Esophagus (tissue), 2 donors: ENCODE results near the gene SMIM11. TPM values are rescaled to one million over a fixed set of nuclear protein-coding genes. Genes with fewer than 3 reads are reported as not detected.
"Not testable (repeated sequence)": the region's sequence is repeated elsewhere in the genome, so short reads cannot be mapped to it uniquely, and the experiment has no call there.

Experiments
- H3K27ac ChIP-seq, 2 donors: one replicate each; pipeline ENCODE4 v1.5.1; 2013; ENCODE audit warnings: low read depth in 2 of 2, mild to moderate bottlenecking in 2 of 2, inconsistent platforms in 1 of 2, low read length in 1 of 2, moderate library complexity in 1 of 2
- H3K27me3 ChIP-seq, 2 donors: one replicate each; pipeline ENCODE4 v1.6.1; 2013; ENCODE audit warnings: low read length in 2 of 2, control low read depth in 1 of 2, mild to moderate bottlenecking in 1 of 2; ENCODE audit not compliant: insufficient read depth in 2 of 2, control insufficient read depth in 1 of 2
- H3K36me3 ChIP-seq, 2 donors: one replicate each; pipeline ENCODE4 v1.6.1; 2013; ENCODE audit warnings: low read length in 1 of 2; ENCODE audit not compliant: control insufficient read depth in 2 of 2, insufficient read depth in 2 of 2
- H3K4me1 ChIP-seq, 2 donors: one replicate each; pipeline ENCODE4 v1.6.1; 2013; ENCODE audit warnings: low read length in 1 of 2; ENCODE audit not compliant: control insufficient read depth in 2 of 2, insufficient read depth in 2 of 2
- H3K4me3 ChIP-seq, 2 donors: one replicate each; pipeline ENCODE4 v1.5.1; 2013; ENCODE audit warnings: low read length in 2 of 2, mild to moderate bottlenecking in 2 of 2, low read depth in 1 of 2, moderate library complexity in 1 of 2
- H3K9me3 ChIP-seq, 2 donors: one replicate each; pipeline ENCODE4 v1.6.1; 2013; ENCODE audit warnings: mild to moderate bottlenecking in 2 of 2, low read depth in 1 of 2, low read length in 1 of 2, moderate library complexity in 1 of 2; ENCODE audit not compliant: control insufficient read depth in 2 of 2, insufficient read depth in 1 of 2
- WGBS, 2 donors: extraction: QIAGEN DNeasy Blood & Tissue Kit; methylation state at CpG; one replicate each; pipeline ENCODE4 v1.1.7; 2013; 5-methylcytosine and 5-hydroxymethylcytosine counted together
- polyA plus RNA-seq, 2 donors: library from polyadenylated mRNA; stranded (reverse); fragments of 200-250 nt; gene quantifications; one replicate each; pipeline ENCODE4 v1.2.3, GENCODE V29; 2013
- donor health status: healthy with polysubstance abuse.
- donor health status: Bipolar disorder and iron deficiency.

Gene SMIM11
- polyA plus RNA-seq, 2 donors, result 1.2 to 2.6 TPM

DNA sequence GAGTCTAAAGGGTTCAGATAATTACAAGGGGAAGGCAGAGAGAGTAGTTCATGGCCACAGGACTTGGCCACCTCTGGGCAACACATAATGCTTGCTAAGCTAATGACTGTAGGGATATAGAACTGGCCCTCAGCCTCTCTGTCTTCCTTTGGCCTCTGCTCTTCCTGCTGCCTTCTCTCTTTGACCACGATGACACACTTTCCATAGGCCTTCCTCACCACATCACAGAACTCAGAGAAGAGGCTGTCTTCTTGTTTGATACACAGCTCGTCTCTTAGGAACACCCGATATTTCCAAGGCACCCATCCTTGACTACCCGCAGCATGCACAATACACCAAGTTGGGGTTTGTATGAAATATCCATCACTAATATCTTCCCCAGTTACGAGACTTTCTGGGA lies 25.2 kb downstream of the SMIM11 start:
- H3K9me3 ChIP-seq, H3K36me3 ChIP-seq, H3K27me3 ChIP-seq, H3K27ac ChIP-seq, H3K4me3 ChIP-seq, H3K4me1 ChIP-seq: not testable (repeated sequence)
- no CpG with 5 or more reads among the region's 5 CpGs for WGBS, 2 donors

DNA sequence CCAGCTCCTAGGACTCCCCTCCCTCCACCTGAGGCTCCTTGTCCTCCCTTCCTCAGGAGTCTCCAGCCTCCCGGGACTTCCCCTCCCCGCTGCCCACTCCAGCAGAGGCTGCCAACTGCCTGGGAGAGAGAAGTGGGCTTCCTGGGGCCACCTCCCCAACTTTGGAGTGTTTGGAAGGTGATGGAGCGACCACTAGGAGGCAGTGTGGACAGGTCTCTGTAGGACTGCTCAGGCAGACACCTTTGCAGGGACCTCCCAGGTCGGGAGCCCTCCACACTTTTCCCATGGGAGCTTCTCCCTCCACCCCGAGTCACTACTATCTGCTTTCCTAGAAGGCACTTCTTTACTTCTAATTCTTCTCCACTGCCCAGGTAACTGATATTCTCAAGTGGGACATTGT lies 29.4 kb downstream of the SMIM11 start:
- H3K36me3 ChIP-seq, H3K4me1 ChIP-seq, H3K27ac ChIP-seq, H3K9me3 ChIP-seq, H3K4me3 ChIP-seq, H3K27me3 ChIP-seq: not testable (repeated sequence)
- WGBS, 2 donors, result no CpG with 5 or more reads among the region's 5 CpGs

- H3K4me1 ChIP-seq, H3K27ac ChIP-seq, H3K27me3 ChIP-seq, H3K9me3 ChIP-seq, H3K36me3 ChIP-seq, H3K4me3 ChIP-seq: not testable (repeated sequence)
- whole genome bisulfite sequencing, 2 donors, result no CpG with 5 or more reads among the region's 2 CpGs
Measured at GRCh38 chr21:34405686-34406085, 30.4 kb downstream of the SMIM11 start.

DNA sequence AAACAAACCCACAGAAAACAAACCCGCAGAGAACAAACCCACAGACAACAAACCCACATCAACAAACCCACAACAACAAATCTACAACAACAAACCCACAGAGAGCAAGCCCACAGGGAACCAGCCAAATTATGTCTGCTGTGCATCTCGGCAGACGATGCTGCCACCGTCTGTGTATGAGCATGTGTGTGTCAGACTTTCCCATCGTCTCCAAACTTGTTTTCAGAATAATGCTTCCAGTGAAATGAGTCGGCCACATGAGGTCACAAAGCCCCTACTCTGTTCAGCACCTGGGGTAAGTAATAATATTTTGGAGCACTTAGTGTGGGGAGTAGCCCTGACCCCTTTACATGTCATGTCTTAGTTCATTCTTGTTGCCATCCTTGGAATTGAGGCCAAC lies 30.8 kb downstream of the SMIM11 start:
- H3K27me3 ChIP-seq, H3K27ac ChIP-seq, H3K9me3 ChIP-seq, H3K4me3 ChIP-seq, H3K4me1 ChIP-seq, H3K36me3 ChIP-seq: not testable (repeated sequence)
- no CpG with 5 or more reads among the region's 6 CpGs for WGBS, 2 donors

DNA sequence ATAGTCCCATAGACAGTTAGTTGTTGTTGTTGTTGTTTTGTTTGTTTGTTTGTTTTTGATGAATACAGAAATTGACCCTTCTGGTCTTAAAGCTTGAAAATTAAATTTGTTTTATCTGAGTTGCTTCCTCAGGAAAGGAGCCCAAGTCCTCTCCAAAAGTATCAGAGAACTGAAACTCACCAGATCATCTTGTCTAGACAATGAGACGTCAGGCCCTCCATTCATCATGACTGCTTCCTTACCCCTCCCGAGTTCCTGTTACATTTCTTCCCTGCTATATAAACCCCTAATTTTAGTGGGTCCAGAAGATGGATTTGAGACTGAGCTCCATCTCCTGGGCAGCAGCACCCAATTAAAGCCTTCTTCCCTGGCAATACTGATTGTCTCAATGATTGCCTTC lies 31.4 kb downstream of the SMIM11 start:
- not testable (repeated sequence) for H3K4me1 ChIP-seq, H3K36me3 ChIP-seq, H3K9me3 ChIP-seq, H3K27me3 ChIP-seq, H3K27ac ChIP-seq, H3K4me3 ChIP-seq
- WGBS, 2 donors, result no CpG with 5 or more reads among the region's 2 CpGs

GRCh38 chr21:34407294-34407693 lies 32.0 kb downstream of the SMIM11 start:
- WGBS, 2 donors, result no CpG with 5 or more reads among the region's 9 CpGs
- not testable (repeated sequence) for H3K4me1 ChIP-seq, H3K9me3 ChIP-seq, H3K27me3 ChIP-seq, H3K4me3 ChIP-seq, H3K36me3 ChIP-seq, H3K27ac ChIP-seq

DNA sequence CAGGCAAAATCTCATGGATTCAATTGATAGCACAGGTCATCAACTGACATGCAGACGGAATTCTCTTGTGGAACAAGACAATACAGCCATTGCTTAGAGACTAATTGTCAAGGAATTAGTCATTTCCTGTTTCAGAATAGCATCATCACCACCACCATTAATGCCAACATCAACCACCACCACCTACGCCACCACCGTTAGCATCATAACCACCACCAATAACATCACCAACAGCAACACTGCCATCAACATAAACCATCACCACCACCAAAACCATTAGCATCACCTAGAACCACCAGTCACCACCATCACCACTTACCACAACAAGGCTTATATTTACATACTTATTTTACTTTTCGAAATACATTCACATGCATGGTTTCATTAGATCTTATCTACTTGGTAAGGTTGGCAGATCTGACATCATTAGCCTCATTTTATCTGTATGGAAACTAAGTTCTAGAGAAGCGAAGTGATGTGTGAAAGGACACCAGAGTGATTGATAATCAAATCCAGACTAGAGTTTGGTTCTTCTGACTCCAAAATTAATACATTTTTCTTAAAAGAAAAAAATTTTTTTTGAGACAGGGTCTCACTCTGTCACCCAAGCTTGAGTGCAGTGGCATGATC lies 42.3 kb downstream of the SMIM11 start:
- not testable (repeated sequence) for H3K27me3 ChIP-seq, H3K9me3 ChIP-seq, H3K4me3 ChIP-seq, H3K36me3 ChIP-seq, H3K4me1 ChIP-seq, H3K27ac ChIP-seq
- no CpG with 5 or more reads among the region's 5 CpGs for WGBS, 2 donors

GRCh38 chr21:34423805-34424204 lies 48.5 kb downstream of the SMIM11 start, which contains the start of gene SMIM34:
Gene SMIM34, minus strand, starts transcription at chr21:34423951. Its CDS starts 112 bp downstream, at chr21:34423839.
- not testable (repeated sequence) for H3K27me3 ChIP-seq, H3K4me3 ChIP-seq, H3K36me3 ChIP-seq, H3K27ac ChIP-seq, H3K4me1 ChIP-seq, H3K9me3 ChIP-seq
- WGBS, 2 donors, result no CpG with 5 or more reads among the region's 4 CpGs

DNA sequence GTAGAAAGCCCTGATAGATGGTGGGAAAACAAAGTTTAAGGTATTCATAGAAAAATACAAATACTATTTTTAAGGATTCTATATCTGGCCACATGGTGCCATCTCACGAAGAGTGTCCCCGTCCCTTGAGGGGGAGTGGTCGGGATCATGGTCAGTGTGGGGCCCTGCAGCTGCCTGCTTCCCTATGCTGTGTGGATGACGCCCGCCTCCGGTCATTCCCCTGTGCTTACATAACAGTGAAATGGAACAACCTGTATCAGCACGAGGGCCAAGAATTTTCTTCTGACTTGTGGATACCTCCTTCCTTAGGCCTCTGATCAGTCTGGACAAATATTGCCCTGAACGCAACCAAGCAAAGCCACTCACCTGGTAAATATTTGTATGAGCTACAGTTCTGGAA lies 52.0 kb downstream of the SMIM11 start:
- WGBS, 2 donors, result no CpG with 5 or more reads among the region's 8 CpGs
- not testable (repeated sequence) for H3K4me3 ChIP-seq

DNA sequence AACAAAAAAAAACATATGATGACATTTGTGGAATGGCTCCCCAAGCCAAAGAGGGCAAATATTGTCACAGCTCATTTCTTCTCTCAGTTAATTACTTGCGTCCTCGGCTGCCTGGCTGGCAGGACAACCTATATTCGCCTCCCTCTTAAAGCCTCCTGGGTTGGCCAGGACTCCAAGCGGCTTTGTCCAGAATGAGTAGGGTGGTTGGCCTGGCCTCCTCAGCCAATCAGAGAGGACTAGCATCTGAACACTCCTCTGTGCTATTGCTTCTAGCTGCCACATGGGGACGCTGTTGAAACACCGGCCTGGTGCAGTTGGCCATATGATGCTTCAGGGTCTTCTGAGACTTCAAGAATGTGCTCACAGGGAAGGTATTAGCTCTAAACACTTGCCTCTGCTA lies 53.1 kb downstream of the SMIM11 start:
- H3K27ac ChIP-seq, H3K9me3 ChIP-seq, H3K4me3 ChIP-seq, H3K36me3 ChIP-seq, H3K27me3 ChIP-seq, H3K4me1 ChIP-seq: not testable (repeated sequence)
- no CpG with 5 or more reads among the region's 6 CpGs for WGBS, 2 donors

More for the DNA sequence above, 52.0 kb downstream of the SMIM11 start:
- not testable (repeated sequence) for H3K36me3 ChIP-seq, H3K9me3 ChIP-seq, H3K27me3 ChIP-seq, H3K27ac ChIP-seq, H3K4me1 ChIP-seq
